Measurements from ENCODE around the gene GLYATL2. TPM values are rescaled to one million over a fixed set of nuclear protein-coding genes. Genes with fewer than 3 reads are reported as not detected.

The GLYATL2 gene
- total RNA-seq, 3 donors from 2014 or later, result not detected

Other genes with a start within 250 kb of the GLYATL2 start
- 1 to 10 TPM; 3.5 to 4.3 (median 3.6) TPM for gene CNTF, start 222.0 kb downstream of the GLYATL2 start, total RNA-seq
- gene GLYAT, start 112.8 kb downstream of the GLYATL2 start, total RNA-seq, result not detected
- gene GLYATL1, start 94.8 kb upstream of the GLYATL2 start, total RNA-seq, result under 1 TPM in 1 of 3 donors, not detected in 2; 0.24 TPM
- not detected for gene GLYATL1B, start 241.6 kb upstream of the GLYATL2 start, total RNA-seq